ENCODE results near the gene POLD2.

POLD2 gene

DNA sequence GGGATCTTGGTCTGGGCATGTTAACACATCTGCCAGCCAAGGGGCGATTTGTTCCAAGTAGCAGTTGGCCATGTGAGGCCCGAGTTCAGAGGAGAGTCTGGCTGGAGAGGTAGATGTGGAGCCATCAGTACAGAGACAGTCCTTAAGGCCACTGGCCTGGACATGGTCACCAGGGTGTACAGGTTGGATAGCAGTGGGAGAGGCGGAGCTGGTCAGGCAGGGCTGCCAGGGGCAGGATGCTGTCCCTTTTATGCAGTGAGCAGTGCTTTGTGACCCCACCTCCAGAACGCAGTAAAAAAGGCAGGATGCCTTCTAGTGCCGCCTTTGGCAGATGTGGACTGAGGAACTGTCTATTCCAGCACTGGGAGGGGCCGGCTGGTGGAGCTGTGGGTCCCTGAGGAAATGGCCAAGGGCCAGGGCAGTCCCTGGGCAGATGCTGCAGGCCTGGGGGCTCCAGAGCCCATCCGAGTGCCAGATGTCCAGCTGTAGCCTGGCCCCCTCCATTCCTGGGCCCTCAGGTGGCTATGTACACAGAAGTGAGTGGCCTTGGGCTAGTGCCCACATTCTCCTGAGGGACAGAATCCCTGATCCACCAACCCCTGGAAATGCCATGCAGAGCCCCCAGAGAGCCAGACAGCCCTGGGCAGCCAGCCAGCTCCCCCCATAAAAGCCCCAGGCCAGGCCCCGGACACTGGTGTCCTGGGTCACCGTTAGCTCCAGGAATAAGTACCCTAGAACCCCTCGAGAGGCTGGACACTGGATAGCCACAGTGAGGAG, 34.9 kb upstream of the POLD2 start:
- TF ChIP-seq MYC (IDR thresholded peaks at IDR 0.05; ENCODE audit: low read depth, low read length): no peak
- TF ChIP-seq, protein P1, sequence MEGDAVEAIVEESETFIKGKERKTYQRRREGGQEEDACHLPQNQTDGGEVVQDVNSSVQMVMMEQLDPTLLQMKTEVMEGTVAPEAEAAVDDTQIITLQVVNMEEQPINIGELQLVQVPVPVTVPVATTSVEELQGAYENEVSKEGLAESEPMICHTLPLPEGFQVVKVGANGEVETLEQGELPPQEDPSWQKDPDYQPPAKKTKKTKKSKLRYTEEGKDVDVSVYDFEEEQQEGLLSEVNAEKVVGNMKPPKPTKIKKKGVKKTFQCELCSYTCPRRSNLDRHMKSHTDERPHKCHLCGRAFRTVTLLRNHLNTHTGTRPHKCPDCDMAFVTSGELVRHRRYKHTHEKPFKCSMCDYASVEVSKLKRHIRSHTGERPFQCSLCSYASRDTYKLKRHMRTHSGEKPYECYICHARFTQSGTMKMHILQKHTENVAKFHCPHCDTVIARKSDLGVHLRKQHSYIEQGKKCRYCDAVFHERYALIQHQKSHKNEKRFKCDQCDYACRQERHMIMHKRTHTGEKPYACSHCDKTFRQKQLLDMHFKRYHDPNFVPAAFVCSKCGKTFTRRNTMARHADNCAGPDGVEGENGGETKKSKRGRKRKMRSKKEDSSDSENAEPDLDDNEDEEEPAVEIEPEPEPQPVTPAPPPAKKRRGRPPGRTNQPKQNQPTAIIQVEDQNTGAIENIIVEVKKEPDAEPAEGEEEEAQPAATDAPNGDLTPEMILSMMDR (IDR thresholded peaks at IDR 0.05; ENCODE audit: low read depth, low read length): no peak
- no peak for TF ChIP-seq POLR2A (IDR thresholded peaks at IDR 0.05; ENCODE audit: extremely low read depth, insufficient read length)
- TF ChIP-seq, protein P2, sequence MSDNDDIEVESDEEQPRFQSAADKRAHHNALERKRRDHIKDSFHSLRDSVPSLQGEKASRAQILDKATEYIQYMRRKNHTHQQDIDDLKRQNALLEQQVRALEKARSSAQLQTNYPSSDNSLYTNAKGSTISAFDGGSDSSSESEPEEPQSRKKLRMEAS (IDR thresholded peaks at IDR 0.05; ENCODE audit: low read depth, low read length): no peak
- no peak for DNase-seq (ENCODE audit: low read depth)

DNA sequence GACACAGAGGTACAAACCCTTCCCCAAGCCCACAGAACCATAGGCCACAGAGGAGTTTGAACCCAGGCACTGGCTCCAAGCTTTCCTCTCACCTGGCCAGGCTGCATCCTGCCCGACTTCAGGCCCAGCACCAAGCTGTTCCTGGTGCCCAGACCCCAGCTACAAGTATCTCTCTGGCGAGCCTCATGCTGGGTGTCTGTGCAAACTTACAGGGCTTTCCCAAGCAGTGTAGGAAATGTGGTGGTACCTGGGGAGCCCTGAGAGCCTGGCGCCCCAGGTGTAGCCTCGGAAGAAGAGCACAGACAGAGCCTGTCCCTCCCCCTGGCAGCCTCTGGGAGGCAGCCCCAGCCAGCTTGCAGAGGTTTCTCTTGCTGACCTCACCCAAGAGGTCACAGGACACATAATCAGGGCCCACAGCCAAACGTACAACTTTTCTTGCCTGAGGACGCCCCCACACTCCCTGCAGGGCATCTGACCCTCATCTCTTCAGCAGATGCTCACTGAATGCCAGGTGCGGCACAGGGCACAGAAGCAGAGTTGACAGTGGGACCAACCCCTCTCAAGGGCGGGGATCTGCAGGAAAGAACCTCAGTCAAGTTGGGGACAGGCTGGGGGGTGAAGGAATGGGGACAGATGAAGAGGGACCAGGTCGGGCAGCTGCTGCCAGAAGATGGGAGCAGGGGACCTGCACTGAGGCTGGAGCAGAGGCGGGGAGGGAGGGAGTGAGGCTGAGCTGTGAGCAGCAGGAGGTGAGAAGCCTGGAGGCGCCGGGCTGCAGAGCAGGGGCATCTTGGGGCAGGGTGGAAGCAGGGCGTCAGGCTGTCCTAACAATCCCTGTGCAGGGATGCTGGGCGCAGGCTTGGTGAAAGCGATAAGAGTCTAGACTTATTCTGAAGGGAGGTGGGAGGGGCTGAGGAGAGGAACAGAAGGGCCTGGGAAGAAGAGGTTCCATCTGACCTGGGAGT, 34.0 kb upstream of the POLD2 start:
- TF ChIP-seq MYC (IDR thresholded peaks at IDR 0.05; ENCODE audit: low read depth, low read length): no peak
- TF ChIP-seq, protein P2 (IDR thresholded peaks at IDR 0.05; ENCODE audit: low read depth, low read length): no peak
- TF ChIP-seq POLR2A (IDR thresholded peaks at IDR 0.05; ENCODE audit: extremely low read depth, insufficient read length): no peak
- TF ChIP-seq, protein P1 (IDR thresholded peaks at IDR 0.05; ENCODE audit: low read depth, low read length): no peak
- H3K4me3 ChIP-seq (ENCODE audit: low read depth, low read length): no peak overlapping the region
- no peak for DNase-seq (ENCODE audit: low read depth)

More for the DNA sequence above, 34.9 kb upstream of the POLD2 start:
- no peak overlapping the region for H3K4me3 ChIP-seq (ENCODE audit: low read depth, low read length)

DNA sequence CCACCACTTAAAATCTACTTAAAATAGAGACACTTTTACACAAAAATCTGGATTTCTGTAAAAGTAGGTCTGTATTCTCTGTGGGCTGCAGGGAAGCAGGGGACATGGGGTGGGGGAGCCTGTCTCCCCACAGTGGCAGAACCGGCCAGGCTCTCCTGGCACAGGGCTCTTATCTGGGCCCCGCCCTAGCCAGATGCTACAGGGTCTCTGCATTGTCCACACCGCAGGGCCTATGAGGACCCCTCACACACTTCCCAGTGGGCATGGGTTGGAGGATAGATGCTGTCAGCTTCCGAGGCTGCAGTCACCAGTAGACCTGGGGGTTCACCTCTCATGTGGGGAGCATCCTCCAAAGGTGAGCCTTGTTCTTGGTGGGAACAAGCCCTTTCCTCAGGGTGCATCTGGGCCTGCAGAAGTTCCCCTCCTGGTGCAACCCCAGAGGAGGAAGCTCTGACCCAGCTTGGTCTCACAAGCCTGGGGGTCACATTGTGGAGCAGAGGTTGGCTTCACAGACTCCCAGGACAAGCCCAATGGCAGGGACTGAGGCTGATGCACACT, 33.2 kb upstream of the POLD2 start:
- DNase-seq (ENCODE audit: low read depth): no peak
- no peak overlapping the region for H3K4me3 ChIP-seq (ENCODE audit: low read depth, low read length)
- TF ChIP-seq MYC (IDR thresholded peaks at IDR 0.05; ENCODE audit: low read depth, low read length) (no peak), POLR2A (IDR thresholded peaks at IDR 0.05; ENCODE audit: extremely low read depth, insufficient read length) (no peak)
- TF ChIP-seq, protein P2 (IDR thresholded peaks at IDR 0.05; ENCODE audit: low read depth, low read length): no peak
- TF ChIP-seq, protein P1 (IDR thresholded peaks at IDR 0.05; ENCODE audit: low read depth, low read length): no peak

DNA sequence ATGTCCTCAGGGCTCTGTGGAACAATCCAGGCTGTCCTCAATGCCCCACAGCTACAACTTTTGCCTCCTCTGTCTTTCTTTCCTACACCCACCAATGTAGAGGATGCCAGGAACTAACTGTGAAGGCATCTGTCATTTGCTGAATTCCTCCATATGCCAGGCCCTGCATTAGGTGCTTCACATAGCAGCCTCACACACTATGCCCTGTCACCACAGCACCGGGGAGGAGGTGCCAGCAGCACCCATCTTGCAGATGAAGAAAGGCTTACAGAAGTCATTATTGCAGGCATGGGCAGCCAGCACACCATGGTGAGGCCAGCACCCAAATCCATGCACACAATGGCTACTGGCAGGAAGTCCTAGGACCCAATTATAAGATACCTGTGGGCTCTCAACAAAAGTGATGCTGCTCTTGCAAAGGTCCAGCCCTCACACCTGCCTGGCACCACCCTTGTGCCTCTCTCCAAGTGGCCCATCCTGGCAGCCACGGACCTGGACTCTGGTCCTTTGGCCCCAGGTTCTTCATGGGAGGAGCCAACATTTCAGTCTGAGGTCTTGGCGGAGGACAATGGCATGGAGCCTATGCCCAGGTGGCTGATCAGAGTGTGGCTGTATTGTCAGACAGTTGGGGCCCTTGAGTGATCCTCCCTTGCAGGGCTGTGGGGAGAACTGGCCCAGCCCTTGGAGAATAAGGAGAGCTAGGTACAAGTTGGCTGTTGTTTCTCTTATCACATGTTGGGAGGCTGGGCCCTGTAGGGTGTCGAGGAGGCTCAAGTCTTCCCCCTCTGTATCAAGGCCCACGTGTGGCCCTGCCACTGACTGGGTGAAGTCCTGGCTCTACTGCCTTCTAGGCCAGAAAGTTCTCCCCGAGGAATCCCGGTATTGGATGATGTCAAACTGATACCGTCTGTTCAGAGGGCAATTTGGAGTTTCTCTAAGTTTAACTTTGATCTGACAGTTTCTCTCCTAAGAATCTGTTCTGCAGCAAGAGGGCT, 32.1 kb upstream of the POLD2 start:
- no peak for TF ChIP-seq POLR2A (IDR thresholded peaks at IDR 0.05; ENCODE audit: extremely low read depth, insufficient read length)
- no peak for DNase-seq (ENCODE audit: low read depth)
- H3K4me3 ChIP-seq (ENCODE audit: low read depth, low read length): no peak overlapping the region

DNA sequence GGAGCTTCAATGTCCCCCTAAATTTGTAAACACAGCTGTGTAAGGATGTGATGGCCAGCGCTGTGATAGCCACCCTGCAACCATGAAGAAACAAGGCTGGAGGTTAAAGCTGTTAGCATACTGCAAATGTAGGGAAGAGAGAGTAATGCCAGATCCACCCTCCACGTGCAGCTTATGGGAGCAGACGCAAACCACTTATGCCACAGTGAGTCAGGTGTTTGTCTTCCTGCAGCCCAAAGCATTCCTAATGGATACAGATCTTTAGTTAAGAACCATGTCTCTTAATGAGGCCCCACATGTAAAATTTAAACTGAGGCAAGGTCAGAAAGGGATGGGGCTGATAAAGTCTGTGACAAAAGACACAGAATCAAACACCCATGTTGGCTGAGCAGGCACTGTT, 31.4 kb upstream of the POLD2 start:
- DNase-seq (ENCODE audit: low read depth): no peak
- TF ChIP-seq, protein P2 (IDR thresholded peaks at IDR 0.05; ENCODE audit: low read depth, low read length): no peak
- TF ChIP-seq POLR2A (IDR thresholded peaks at IDR 0.05; ENCODE audit: extremely low read depth, insufficient read length): no peak
- TF ChIP-seq, protein P1 (IDR thresholded peaks at IDR 0.05; ENCODE audit: low read depth, low read length): no peak
- no peak for TF ChIP-seq MYC (IDR thresholded peaks at IDR 0.05; ENCODE audit: low read depth, low read length)
- no peak overlapping the region for H3K4me3 ChIP-seq (ENCODE audit: low read depth, low read length)

All from NB4 (cell line).